Osteocyte (in vitro differentiated cells): ENCODE results near the gene CAMKMT. TPM values are rescaled to one million over a fixed set of nuclear protein-coding genes. Genes with fewer than 3 reads are reported as not detected.

ENCODE experiments used
- DNase-seq: peaks from one replicate; pipeline ENCODE4 v3.0.0; 2021; ENCODE audit warnings: mixed read lengths; ENCODE audit not compliant: unreplicated experiment; ENCODE audit errors: extremely low spot score
- H3K27ac Mint-ChIP-seq: one replicate; pipeline ENCODE4 v1.8.0; 2021; ENCODE audit warnings: mild to moderate bottlenecking, mixed read lengths; ENCODE audit not compliant: unreplicated experiment
- H3K27me3 Mint-ChIP-seq: one replicate; pipeline ENCODE4 v1.8.0; 2021; ENCODE audit warnings: mixed read lengths; ENCODE audit not compliant: unreplicated experiment
- H3K36me3 Mint-ChIP-seq: one replicate; pipeline ENCODE4 v1.8.0; 2021; ENCODE audit warnings: mixed read lengths; ENCODE audit not compliant: unreplicated experiment
- H3K4me1 Mint-ChIP-seq: one replicate; pipeline ENCODE4 v1.8.0; 2021; ENCODE audit warnings: mixed read lengths; ENCODE audit not compliant: unreplicated experiment
- H3K4me3 Mint-ChIP-seq: one replicate; pipeline ENCODE4 v1.8.0; 2021; ENCODE audit warnings: mild to moderate bottlenecking, moderate library complexity, mixed read lengths; ENCODE audit not compliant: unreplicated experiment
- H3K9me3 Mint-ChIP-seq: one replicate; pipeline ENCODE4 v1.8.0; 2021; ENCODE audit warnings: mixed read lengths; ENCODE audit not compliant: unreplicated experiment
- total RNA-seq: library from RNA; stranded (reverse); gene quantifications from 2 replicates; pipeline ENCODE4 v1.2.1, GENCODE V29; 2021
- TF ChIP-seq, protein P1 (sequence below): fragments of 200-600 bp; sonication (generic); IDR thresholded peaks from 2 replicates; pipeline ENCODE4 v1.5.0; 2021; ENCODE audit warnings: antibody characterized with exemption, mild to moderate bottlenecking, moderate library complexity

Gene CAMKMT
- total RNA-seq, 1 donor from 2014 or later = 10.9 TPM

- peaks cover 24% of the 10 kb centered on the region for H3K36me3 Mint-ChIP-seq
- H3K9me3 Mint-ChIP-seq = peaks cover 26% of the 10 kb centered on the region
- no peak for DNase-seq
- H3K4me3 Mint-ChIP-seq = no peak overlapping the region
- no peaks in the 10 kb centered on the region for H3K4me1 Mint-ChIP-seq
- TF ChIP-seq, protein P1, sequence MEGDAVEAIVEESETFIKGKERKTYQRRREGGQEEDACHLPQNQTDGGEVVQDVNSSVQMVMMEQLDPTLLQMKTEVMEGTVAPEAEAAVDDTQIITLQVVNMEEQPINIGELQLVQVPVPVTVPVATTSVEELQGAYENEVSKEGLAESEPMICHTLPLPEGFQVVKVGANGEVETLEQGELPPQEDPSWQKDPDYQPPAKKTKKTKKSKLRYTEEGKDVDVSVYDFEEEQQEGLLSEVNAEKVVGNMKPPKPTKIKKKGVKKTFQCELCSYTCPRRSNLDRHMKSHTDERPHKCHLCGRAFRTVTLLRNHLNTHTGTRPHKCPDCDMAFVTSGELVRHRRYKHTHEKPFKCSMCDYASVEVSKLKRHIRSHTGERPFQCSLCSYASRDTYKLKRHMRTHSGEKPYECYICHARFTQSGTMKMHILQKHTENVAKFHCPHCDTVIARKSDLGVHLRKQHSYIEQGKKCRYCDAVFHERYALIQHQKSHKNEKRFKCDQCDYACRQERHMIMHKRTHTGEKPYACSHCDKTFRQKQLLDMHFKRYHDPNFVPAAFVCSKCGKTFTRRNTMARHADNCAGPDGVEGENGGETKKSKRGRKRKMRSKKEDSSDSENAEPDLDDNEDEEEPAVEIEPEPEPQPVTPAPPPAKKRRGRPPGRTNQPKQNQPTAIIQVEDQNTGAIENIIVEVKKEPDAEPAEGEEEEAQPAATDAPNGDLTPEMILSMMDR = no peak
- no peaks in the 10 kb centered on the region for H3K27me3 Mint-ChIP-seq
- H3K27ac Mint-ChIP-seq = no peak overlapping the region
Observed at GRCh38 chr2:44388877-44389276, 27.1 kb downstream of the CAMKMT start.

DNA sequence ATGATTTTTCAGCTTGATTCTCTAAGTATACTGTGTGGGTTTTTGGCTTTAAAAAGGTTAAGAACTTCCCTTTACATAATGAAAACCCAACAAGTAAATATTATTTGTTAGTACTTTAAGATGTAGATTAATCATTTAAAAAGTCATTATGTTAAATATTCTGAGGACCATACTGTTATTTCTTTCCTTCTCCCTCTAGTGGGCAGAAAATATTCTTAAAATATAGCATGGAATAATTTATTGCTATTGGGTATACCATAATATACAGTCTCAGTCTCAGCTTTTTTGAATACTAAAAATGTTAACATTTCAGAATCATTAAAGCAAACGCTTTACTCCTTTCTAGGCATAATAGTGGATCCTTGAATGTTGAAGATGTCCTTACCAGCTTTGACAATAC is 28.1 kb downstream of the CAMKMT start:
- no peak overlapping the region for H3K27ac Mint-ChIP-seq
- H3K36me3 Mint-ChIP-seq = peaks cover 16% of the 10 kb centered on the region
- no peak for DNase-seq
- no peaks in the 10 kb centered on the region for H3K4me1 Mint-ChIP-seq
- TF ChIP-seq, protein P1 = peak; percentile 53
- H3K27me3 Mint-ChIP-seq = no peaks in the 10 kb centered on the region
- peaks cover 18% of the 10 kb centered on the region for H3K9me3 Mint-ChIP-seq
- H3K4me3 Mint-ChIP-seq = no peak overlapping the region

DNA sequence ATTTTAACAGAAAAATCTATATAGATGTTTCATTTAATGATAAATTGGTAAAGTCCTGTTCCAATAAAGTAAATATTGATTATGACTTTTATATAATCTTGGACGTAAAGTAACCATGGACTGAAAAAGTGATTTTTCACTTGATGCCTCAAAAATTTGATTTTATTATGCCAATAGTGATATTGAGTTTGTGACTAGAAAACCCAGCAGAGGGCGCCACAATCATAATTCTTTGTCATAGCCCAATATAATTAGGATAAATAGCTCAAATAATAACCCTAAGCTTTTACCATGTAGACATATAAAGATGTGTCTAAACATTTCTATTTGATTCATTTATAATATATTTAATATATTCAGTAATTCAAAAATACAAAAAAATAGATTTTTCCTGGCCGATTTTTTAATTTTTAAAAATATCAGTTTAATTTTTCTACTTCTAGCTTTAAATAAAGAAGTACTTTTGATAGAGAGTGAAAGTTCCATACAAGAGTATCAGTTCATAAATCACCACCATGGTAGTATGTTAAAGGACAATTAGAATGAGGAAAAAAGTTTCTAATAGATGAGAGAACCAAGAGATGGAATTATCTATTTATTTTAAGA is 30.7 kb downstream of the CAMKMT start:
- Mint-ChIP-seq H3K27ac (no peak overlapping the region), H3K36me3 (peaks cover 3% of the 10 kb centered on the region), H3K4me3 (no peak overlapping the region), H3K27me3 (no peaks in the 10 kb centered on the region), H3K9me3 (peaks cover 5% of the 10 kb centered on the region), H3K4me1 (peaks cover 2% of the 10 kb centered on the region)
- TF ChIP-seq, protein P1 = peak; percentile 73
- DNase-seq = peak; percentile 79

GRCh38 chr2:44397447-44398175 is 35.9 kb downstream of the CAMKMT start:
- Mint-ChIP-seq H3K4me1 (peaks cover 11% of the 10 kb centered on the region), H3K27ac (no peak overlapping the region), H3K36me3 (no peaks in the 10 kb centered on the region), H3K27me3 (no peaks in the 10 kb centered on the region), H3K4me3 (peak overlapping the region; percentile 36), H3K9me3 (no peaks in the 10 kb centered on the region)
- TF ChIP-seq, protein P1 = no peak
- DNase-seq = no peak

GRCh38 chr2:44398243-44398897 is 36.6 kb downstream of the CAMKMT start:
- H3K4me3 Mint-ChIP-seq = peak overlapping the region; percentile 36
- TF ChIP-seq, protein P1 = no peak
- peaks cover 11% of the 10 kb centered on the region for H3K4me1 Mint-ChIP-seq
- DNase-seq = no peak
- no peaks in the 10 kb centered on the region for H3K9me3 Mint-ChIP-seq
- no peaks in the 10 kb centered on the region for H3K27me3 Mint-ChIP-seq
- H3K36me3 Mint-ChIP-seq = no peaks in the 10 kb centered on the region
- no peak overlapping the region for H3K27ac Mint-ChIP-seq
